H9 (cell line): ENCODE data around the gene RAPGEF6. TPM values are rescaled to one million over a fixed set of nuclear protein-coding genes. Genes with fewer than 3 reads are reported as not detected.

ENCODE experiments used
- DNase-seq: peaks from one replicate; pipeline ENCODE4 v3.0.0-alpha.2; 2017
- H2AFZ ChIP-seq: one replicate; pipeline ENCODE4 v1.6.1; 2013; ENCODE audit warnings: mild to moderate bottlenecking, low read length, control low read depth, moderate library complexity
- H2AK5ac ChIP-seq: 2 replicates; pipeline ENCODE4 v1.6.1; 2013; ENCODE audit warnings: low read length, control low read depth, mixed read lengths; ENCODE audit not compliant: insufficient read length
- H2BK120ac ChIP-seq: one replicate; pipeline ENCODE4 v1.6.1; 2013; ENCODE audit warnings: low read depth, mild to moderate bottlenecking, low read length, control low read depth, inconsistent platforms; ENCODE audit not compliant: poor library complexity, severe bottlenecking
- H2BK12ac ChIP-seq: 2 replicates; pipeline ENCODE4 v1.6.1; 2013; ENCODE audit warnings: low read length, control low read depth, mixed read lengths, low read depth; ENCODE audit not compliant: insufficient read length
- H2BK15ac ChIP-seq: 2 replicates; pipeline ENCODE4 v1.6.1; 2013; ENCODE audit warnings: low read depth, low read length, control low read depth
- H2BK20ac ChIP-seq: one replicate; pipeline ENCODE4 v1.6.1; 2013; ENCODE audit warnings: low read depth, mild to moderate bottlenecking, low read length, control low read depth, inconsistent platforms; ENCODE audit not compliant: poor library complexity, severe bottlenecking
- H2BK5ac ChIP-seq: 2 replicates; pipeline ENCODE4 v1.6.1; 2013; ENCODE audit warnings: low read length, control low read depth, mixed read lengths; ENCODE audit not compliant: insufficient read length
- H3K14ac ChIP-seq: 2 replicates; pipeline ENCODE4 v1.6.1; 2013; ENCODE audit warnings: low read length, control low read depth; ENCODE audit not compliant: insufficient read depth
- H3K18ac ChIP-seq: 2 replicates; pipeline ENCODE4 v1.6.1; 2013; ENCODE audit warnings: low read depth, mild to moderate bottlenecking, mixed read lengths, low read length, control low read depth; ENCODE audit not compliant: insufficient read length
- H3K23ac ChIP-seq: 2 replicates; pipeline ENCODE4 v1.6.1; 2013; ENCODE audit warnings: low read length, control low read depth, mixed read lengths, low read depth; ENCODE audit not compliant: insufficient read length
- H3K23me2 ChIP-seq: 2 replicates; pipeline ENCODE4 v1.6.1; 2013; ENCODE audit warnings: low read depth, mild to moderate bottlenecking, mixed read lengths, low read length, control low read depth; ENCODE audit not compliant: insufficient read length, poor library complexity, severe bottlenecking
- H3K27ac ChIP-seq: 2 replicates; pipeline ENCODE4 v1.5.1; 2013; ENCODE audit warnings: low read length, control low read depth, mixed read lengths, low read depth; ENCODE audit not compliant: insufficient read length
- H3K27me3 ChIP-seq: 2 replicates; pipeline ENCODE4 v1.6.1; 2013; ENCODE audit warnings: low read length, control low read depth, inconsistent platforms; ENCODE audit not compliant: insufficient read depth
- H3K4ac ChIP-seq: 2 replicates; pipeline ENCODE4 v1.6.1; 2013; ENCODE audit warnings: low read depth, mild to moderate bottlenecking, control low read depth, inconsistent platforms, low read length, moderate library complexity
- H3K4me1 ChIP-seq: 2 replicates; pipeline ENCODE4 v1.6.1; 2013; ENCODE audit warnings: low read length, control low read depth, inconsistent platforms; ENCODE audit not compliant: insufficient read depth
- H3K4me2 ChIP-seq: 2 replicates; pipeline ENCODE4 v1.6.1; 2013; ENCODE audit warnings: low read length, control low read depth, mixed read lengths; ENCODE audit not compliant: insufficient read length, insufficient read depth
- H3K56ac ChIP-seq: 2 replicates; pipeline ENCODE4 v1.6.1; 2013; ENCODE audit warnings: low read depth, mild to moderate bottlenecking, mixed read lengths, low read length, control low read depth; ENCODE audit not compliant: insufficient read length
- H3K79me1 ChIP-seq: 2 replicates; pipeline ENCODE4 v1.6.1; 2013; ENCODE audit warnings: low read depth, mild to moderate bottlenecking, moderate library complexity, low read length, control low read depth, inconsistent platforms; ENCODE audit not compliant: insufficient read depth, poor library complexity, severe bottlenecking
- H3K79me2 ChIP-seq: 2 replicates; pipeline ENCODE4 v1.6.1; 2013; ENCODE audit warnings: low read length, control low read depth, inconsistent platforms; ENCODE audit not compliant: insufficient read depth
- H3K9ac ChIP-seq: 2 replicates; pipeline ENCODE4 v1.6.1; 2013; ENCODE audit warnings: low read length, control low read depth, mixed read lengths; ENCODE audit not compliant: insufficient read length; ENCODE audit errors: extremely low read depth
- H3K9me3 ChIP-seq: one replicate; pipeline ENCODE4 v1.6.1; 2013; ENCODE audit warnings: low read depth, low read length, inconsistent platforms; ENCODE audit not compliant: control insufficient read depth
- H3T11ph ChIP-seq: one replicate; pipeline ENCODE4 v1.6.1; 2013; ENCODE audit warnings: mild to moderate bottlenecking, low read length, control low read depth, inconsistent platforms
- H4K20me1 ChIP-seq: one replicate; pipeline ENCODE4 v1.6.1; 2013; ENCODE audit not compliant: control insufficient read depth, insufficient read length, insufficient read depth
- H4K5ac ChIP-seq: 2 replicates; pipeline ENCODE4 v1.6.1; 2013; ENCODE audit warnings: low read depth, mild to moderate bottlenecking, mixed read lengths, low read length, control low read depth; ENCODE audit not compliant: insufficient read length
- H4K8ac ChIP-seq: replicated peaks from 2 replicates; pipeline ENCODE4 v1.6.1; 2013; ENCODE audit warnings: low read length, control low read depth, mixed read lengths, low read depth; ENCODE audit not compliant: insufficient read length
- H4K91ac ChIP-seq: 2 replicates; pipeline ENCODE4 v1.6.1; 2013; ENCODE audit warnings: low read depth, mild to moderate bottlenecking, moderate library complexity, mixed read lengths, low read length, control low read depth; ENCODE audit not compliant: insufficient read length
- H3K27ac Mint-ChIP-seq, 3 experiments: 2 replicates in 2 of 3; 3 replicates in 1 of 3; pipeline ENCODE4 v1.8.0; 2020 to 2021; ENCODE audit warnings: mixed read lengths in 3 of 3, mild to moderate bottlenecking in 1 of 3, moderate library complexity in 1 of 3
- H3K27me3 Mint-ChIP-seq: 2 replicates; pipeline ENCODE4 v1.8.0; 2021; ENCODE audit warnings: low read depth, mild to moderate bottlenecking, moderate library complexity, mixed read lengths
- H3K36me3 Mint-ChIP-seq, 3 experiments: 2 replicates in 2 of 3; 3 replicates in 1 of 3; pipeline ENCODE4 v1.8.0; 2020 to 2021; ENCODE audit warnings: low read depth in 3 of 3, mixed read lengths in 3 of 3; ENCODE audit not compliant: insufficient read depth in 1 of 3
- H3K4me1 Mint-ChIP-seq, 2 experiments: 2 replicates each; pipeline ENCODE4 v1.8.0; 2020; ENCODE audit warnings: mixed read lengths in 2 of 2
- H3K4me3 Mint-ChIP-seq, 2 experiments: 2 replicates in 1 of 2; 3 replicates in 1 of 2; pipeline ENCODE4 v1.8.0; 2020 to 2021; ENCODE audit warnings: mild to moderate bottlenecking in 2 of 2, mixed read lengths in 2 of 2, moderate library complexity in 1 of 2
- H3K9me3 Mint-ChIP-seq, 2 experiments: 2 replicates in 1 of 2; 3 replicates in 1 of 2; pipeline ENCODE4 v1.8.0; 2020; ENCODE audit warnings: mild to moderate bottlenecking in 2 of 2, mixed read lengths in 2 of 2, moderate library complexity in 1 of 2
- WGBS: extraction: QIAGEN DNeasy Blood & Tissue Kit; methylation state at CpG from one replicate; pipeline ENCODE4 v1.1.7; 2013; ENCODE audit warnings: missing lambda C conversion rate, low lambda C conversion rate, mixed read lengths; ENCODE audit not compliant: insufficient read length; ENCODE audit errors: extremely low coverage; 5-methylcytosine and 5-hydroxymethylcytosine counted together
- total RNA-seq: library from RNA; stranded (reverse); gene quantifications from 2 replicates; pipeline ENCODE4 v1.2.1, GENCODE V29; 2021
- TF ChIP-seq, protein P1 (sequence below): fragments of 200-600 bp; sonication (generic); conservative IDR thresholded peaks from 3 replicates; pipeline ENCODE4 v1.8.0; 2021; ENCODE audit warnings: antibody characterized with exemption, mild to moderate bottlenecking

RAPGEF6 gene
- total RNA-seq, 1 experiment from 2014 or later = 19.7 TPM

DNA sequence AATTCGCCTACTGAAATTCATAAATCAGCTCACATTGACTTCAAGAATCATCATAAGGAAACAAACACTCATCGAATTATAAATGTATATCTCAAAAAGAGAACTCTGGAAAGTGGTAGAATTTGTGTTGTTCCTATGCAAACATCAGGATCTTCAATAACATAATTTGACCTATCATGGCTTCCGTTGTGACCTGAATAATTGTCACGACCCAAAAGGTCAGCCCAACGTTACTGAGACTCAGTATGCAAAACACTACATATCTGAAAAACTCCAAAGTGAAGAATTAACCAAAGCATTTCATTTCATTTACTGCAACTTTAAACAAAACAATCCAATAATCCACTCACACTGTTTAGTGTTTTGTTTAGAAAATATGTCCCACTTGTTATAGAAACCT lies 1.2 kb downstream of the RAPGEF6 start:
- H3K27me3 ChIP-seq = no peaks in the 10 kb centered on the region
- H3K23ac ChIP-seq = no peak overlapping the region
- peak overlapping the region; percentile 76 for H3K9ac ChIP-seq
- Mint-ChIP-seq H3K27ac (peak overlapping the region in 2 of 3 experiments; percentile 21 to 83; a peak in 3 of 7 replicates), H3K4me1 (peaks cover 13 to 20% of the 10 kb centered on the region in 2 experiments), H3K9me3 (no peaks in the 10 kb centered on the region), H3K36me3 (no peaks in the 10 kb centered on the region), H3K4me3 (peak overlapping the region; percentile 90 to 93), H3K27me3 (no peaks in the 10 kb centered on the region)
- H3K79me2 ChIP-seq = peaks cover 19% of the 10 kb centered on the region; the same call in 1 of the 2 replicates
- no peak overlapping the region for H3K18ac ChIP-seq
- H4K8ac ChIP-seq = no peak overlapping the region
- H3K4ac ChIP-seq = no peak overlapping the region
- no peak overlapping the region for H2BK12ac ChIP-seq
- H3K14ac ChIP-seq = no peak overlapping the region
- H2BK5ac ChIP-seq = no peak overlapping the region
- no peak overlapping the region for H3K27ac ChIP-seq
- no peaks in the 10 kb centered on the region for H3K9me3 ChIP-seq
- H2AFZ ChIP-seq = no peak overlapping the region
- H4K91ac ChIP-seq = no peak overlapping the region
- H3T11ph ChIP-seq = no peak overlapping the region
- TF ChIP-seq, protein P1, sequence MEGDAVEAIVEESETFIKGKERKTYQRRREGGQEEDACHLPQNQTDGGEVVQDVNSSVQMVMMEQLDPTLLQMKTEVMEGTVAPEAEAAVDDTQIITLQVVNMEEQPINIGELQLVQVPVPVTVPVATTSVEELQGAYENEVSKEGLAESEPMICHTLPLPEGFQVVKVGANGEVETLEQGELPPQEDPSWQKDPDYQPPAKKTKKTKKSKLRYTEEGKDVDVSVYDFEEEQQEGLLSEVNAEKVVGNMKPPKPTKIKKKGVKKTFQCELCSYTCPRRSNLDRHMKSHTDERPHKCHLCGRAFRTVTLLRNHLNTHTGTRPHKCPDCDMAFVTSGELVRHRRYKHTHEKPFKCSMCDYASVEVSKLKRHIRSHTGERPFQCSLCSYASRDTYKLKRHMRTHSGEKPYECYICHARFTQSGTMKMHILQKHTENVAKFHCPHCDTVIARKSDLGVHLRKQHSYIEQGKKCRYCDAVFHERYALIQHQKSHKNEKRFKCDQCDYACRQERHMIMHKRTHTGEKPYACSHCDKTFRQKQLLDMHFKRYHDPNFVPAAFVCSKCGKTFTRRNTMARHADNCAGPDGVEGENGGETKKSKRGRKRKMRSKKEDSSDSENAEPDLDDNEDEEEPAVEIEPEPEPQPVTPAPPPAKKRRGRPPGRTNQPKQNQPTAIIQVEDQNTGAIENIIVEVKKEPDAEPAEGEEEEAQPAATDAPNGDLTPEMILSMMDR = no peak
- whole genome bisulfite sequencing = no CpG with 5 or more reads among the region's 5 CpGs
- no peak overlapping the region for H3K56ac ChIP-seq
- H2AK5ac ChIP-seq = no peak overlapping the region
- no peak overlapping the region for H2BK120ac ChIP-seq
- 0 out of 2 replicates have a peak, but pooled peaks cover 2% of the 10 kb centered on the region for H3K4me1 ChIP-seq
- no peak for DNase-seq
- no peak overlapping the region for H2BK20ac ChIP-seq
- H3K23me2 ChIP-seq = peaks cover 3% of the 10 kb centered on the region
- H4K20me1 ChIP-seq = no peaks in the 10 kb centered on the region
- no peak overlapping the region for H2BK15ac ChIP-seq
- peak overlapping the region; percentile 42 for H3K4me2 ChIP-seq
- H4K5ac ChIP-seq = no peak overlapping the region
- no peaks in the 10 kb centered on the region for H3K79me1 ChIP-seq
